Tibial artery (tissue), 4 donors: ENCODE measurements around the gene GLI1.

Experiments used
- DNase-seq, 2 donors: peaks; one replicate each; pipeline ENCODE4 v3.0.0-alpha.2; 2019
- H3K27ac ChIP-seq, 2 donors: fragments of 200-600 bp; sonication (generic) in 1 of 2; 1 replicate in 1 of 2; 2 replicates in 1 of 2; pipeline ENCODE4 v1.5.1; 2018 to 2019; ENCODE audit warnings: mild to moderate bottlenecking in 1 of 2
- H3K27me3 ChIP-seq, 2 donors: fragments of 200-600 bp; sonication (generic) in 1 of 2; one replicate each; pipeline versions ENCODE4 v1.5.1 to v1.6.0; 2016 to 2019
- H3K36me3 ChIP-seq, 3 donors: fragments of 200-600 bp; sonication (generic) in 2 of 3; one replicate each; pipeline ENCODE4 v1.5.1; 2016 to 2019; ENCODE audit warnings: mild to moderate bottlenecking in 2 of 3
- H3K4me1 ChIP-seq, 4 donors: fragments of 200-600 bp; sonication (generic) in 2 of 4; 1 replicate in 3 of 4; 2 replicates in 1 of 4; pipeline ENCODE4 v1.5.1; 2016 to 2019
- H3K4me3 ChIP-seq, 2 donors: fragments of 200-600 bp; sonication (generic) in 1 of 2; 1 replicate in 1 of 2; 2 replicates in 1 of 2; pipeline ENCODE4 v1.5.1; 2018 to 2019; ENCODE audit warnings: mild to moderate bottlenecking in 2 of 2
- H3K9me3 ChIP-seq, 3 donors: fragments of 200-600 bp; sonication (generic) in 1 of 3; one replicate each; pipeline ENCODE4 v1.5.1; 2016 to 2019
- CTCF ChIP-seq, 2 experiments: fragments of 200-600 bp in 1 of 2; fragments of 450-650 bp in 1 of 2; IDR thresholded peaks; one replicate each; pipeline ENCODE4 v1.5.1; 2017 to 2019; ENCODE audit warnings: antibody characterized with exemption in 2 of 2, mild to moderate bottlenecking in 1 of 2, moderate library complexity in 1 of 2
- intact Hi-C: fragments of 100-400 bp; cut with DNase I; formaldehyde crosslinking; loops from one replicate; pipeline ENCODE4 v1.15.0; 2023; ENCODE audit warnings: low total_unique reads

GLI1 gene

DNA sequence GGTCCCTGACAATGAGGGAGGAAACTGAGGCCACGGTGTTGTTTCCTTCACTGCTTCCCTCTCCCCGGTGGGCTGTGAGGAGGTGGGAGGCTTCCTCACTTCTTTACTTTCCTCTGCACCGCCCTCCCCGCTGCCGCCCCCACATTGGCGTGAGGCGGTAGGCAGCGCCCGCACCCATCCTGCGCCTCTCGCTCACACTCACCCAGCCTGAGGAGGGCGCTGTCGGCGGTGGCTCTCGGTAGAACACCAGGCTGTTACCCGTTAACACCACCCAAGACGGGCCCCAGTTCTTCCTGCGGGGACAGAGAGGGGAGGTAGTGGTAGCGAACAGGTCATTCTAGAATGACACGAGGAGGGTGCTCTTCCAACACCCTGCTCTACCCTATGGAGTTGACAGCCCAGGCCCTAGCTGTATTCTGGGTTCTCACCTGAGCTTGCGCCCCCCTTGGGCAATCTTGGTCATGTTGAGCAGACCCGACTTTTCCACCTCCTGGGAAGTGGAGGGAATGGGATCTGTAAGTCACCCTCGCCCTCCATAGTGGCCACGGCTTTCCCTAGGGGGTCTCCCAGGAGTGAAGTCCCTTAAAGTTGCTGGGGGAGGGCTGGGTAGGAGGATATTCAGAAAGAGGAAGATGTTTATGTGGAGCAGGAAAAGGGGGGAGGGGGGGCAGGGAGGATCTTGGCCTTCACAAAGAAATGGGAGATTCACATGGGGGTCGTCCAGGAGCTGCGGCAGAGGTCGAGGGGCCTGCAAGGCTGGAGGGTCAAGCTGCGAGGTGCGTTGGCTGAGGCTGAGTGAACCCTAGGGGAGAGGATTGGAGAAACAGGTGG is 16.8 kb downstream of the GLI1 start:
- Histone ChIP-seq H3K27ac (no peak overlapping the region), H3K4me3 (peak overlapping the region; percentile 33 to 52), H3K36me3 (no peaks in the 10 kb centered on the region), H3K4me1 (peaks cover 0 to 19% (median 14%) of the 10 kb centered on the region in 4 donors), H3K27me3 (peaks cover 0 to 70% of the 10 kb centered on the region in 2 donors), H3K9me3 (no peaks in the 10 kb centered on the region)
- no peak for DNase-seq
- no peak for TF ChIP-seq CTCF (IDR thresholded peaks at IDR 0.05)
- intact Hi-C loops, result no loop called here

- no peak for TF ChIP-seq CTCF (IDR thresholded peaks at IDR 0.05)
- Histone ChIP-seq H3K9me3 (no peaks in the 10 kb centered on the region), H3K36me3 (no peaks in the 10 kb centered on the region), H3K27me3 (peaks cover 0 to 63% of the 10 kb centered on the region in 2 donors), H3K4me1 (peaks cover 0 to 19% (median 14%) of the 10 kb centered on the region in 4 donors), H3K4me3 (peak overlapping the region; percentile 33 to 52), H3K27ac (no peak overlapping the region)
- no peak for DNase-seq
- intact Hi-C loops, result no loop called here
Observed at GRCh38 chr12:57476993-57477709, 17.6 kb downstream of the GLI1 start.

DNA sequence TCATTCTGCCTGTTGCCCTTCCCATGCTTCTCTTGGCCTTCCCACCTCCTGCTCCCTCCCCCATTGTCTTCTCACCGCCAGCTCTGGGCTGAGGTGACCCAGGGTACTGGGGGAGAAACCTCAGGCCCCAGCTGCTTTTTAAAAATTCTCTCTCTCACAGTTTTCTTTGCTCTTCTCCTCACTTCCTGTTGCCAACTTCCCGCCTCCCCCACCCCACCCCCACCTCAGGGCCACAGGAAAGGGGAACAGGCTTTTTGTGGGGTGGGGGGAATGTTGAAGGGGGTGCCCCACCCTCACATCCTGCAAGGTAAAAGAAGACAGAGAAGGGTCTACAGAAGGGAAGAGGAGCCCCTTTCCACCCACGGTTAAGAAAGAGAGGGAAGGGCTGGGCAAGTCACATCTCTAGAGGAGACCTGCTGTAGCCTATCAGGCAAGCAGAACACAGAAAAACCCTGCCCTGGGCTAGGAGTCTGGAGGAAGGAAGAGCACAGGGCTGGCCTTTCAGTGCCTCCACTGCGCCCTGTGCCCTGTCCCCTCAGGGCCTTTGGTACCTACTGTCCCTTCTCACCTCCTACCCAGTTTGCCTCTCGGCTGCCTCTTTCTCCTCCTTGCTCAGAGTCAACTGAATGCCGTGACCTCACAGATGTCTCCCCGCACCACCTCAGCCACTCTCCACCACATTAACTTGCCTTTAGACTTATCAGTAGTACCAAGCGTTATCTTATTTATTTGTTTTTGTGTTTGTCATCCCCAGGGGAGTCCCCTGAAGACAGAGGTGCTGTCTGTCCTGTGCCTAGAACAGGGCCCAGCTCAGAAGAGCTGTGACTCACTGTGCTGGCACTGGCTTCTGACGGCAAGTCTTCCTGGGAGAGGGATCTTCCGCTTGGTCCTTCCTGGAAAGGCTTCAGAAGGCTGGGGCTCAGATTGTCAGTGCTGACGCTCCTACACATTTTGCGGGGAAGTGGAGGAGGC is 18.4 kb downstream of the GLI1 start:
- intact Hi-C loops, result no loop called here
- Histone ChIP-seq H3K4me3 (peak overlapping the region; percentile 33 to 52), H3K36me3 (no peaks in the 10 kb centered on the region), H3K4me1 (peaks cover 0 to 19% (median 14%) of the 10 kb centered on the region in 4 donors), H3K27ac (no peak overlapping the region), H3K27me3 (peaks cover 0 to 62% of the 10 kb centered on the region in 2 donors), H3K9me3 (no peaks in the 10 kb centered on the region)
- DNase-seq, result no peak
- TF ChIP-seq CTCF (IDR thresholded peaks at IDR 0.05), result no peak

GRCh38 chr12:57479043-57479375 is 19.4 kb downstream of the GLI1 start:
- peaks cover 0 to 19% (median 14%) of the 10 kb centered on the region in 4 donors for H3K4me1 ChIP-seq
- H3K4me3 ChIP-seq, result no peak overlapping the region
- intact Hi-C loops, result no loop called here
- DNase-seq, result no peak
- no peak overlapping the region for H3K27ac ChIP-seq
- H3K36me3 ChIP-seq, result no peaks in the 10 kb centered on the region
- no peaks in the 10 kb centered on the region for H3K9me3 ChIP-seq
- H3K27me3 ChIP-seq, result peaks cover 0 to 56% of the 10 kb centered on the region in 2 donors
- TF ChIP-seq CTCF (IDR thresholded peaks at IDR 0.05), result no peak
